Measurements from ENCODE around the gene CAPN2. TPM values are rescaled to one million over a fixed set of nuclear protein-coding genes. Genes with fewer than 3 reads are reported as not detected.

CAPN2 gene
- total RNA-seq, 1 donor from 2014 or later: 120 TPM

DNA sequence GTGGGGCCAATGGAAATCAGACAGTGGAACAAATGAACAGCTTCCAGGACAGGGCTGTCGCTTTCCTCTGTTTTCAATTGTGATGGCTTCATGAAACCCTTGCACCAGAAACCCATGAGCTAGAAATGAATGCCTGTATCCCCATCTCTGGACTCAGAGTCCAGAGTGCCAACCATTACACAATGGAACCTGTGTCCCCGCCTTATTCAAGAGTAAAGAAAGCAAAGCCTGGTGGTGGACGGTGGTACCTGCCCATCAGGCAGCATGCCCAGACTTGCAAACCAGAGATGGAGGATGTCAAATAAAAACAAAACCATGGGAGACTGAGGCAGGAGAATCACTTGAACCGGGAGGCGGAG, 4.4 kb upstream of the CAPN2 start:
- H3K36me3 Mint-ChIP-seq: no peaks in the 10 kb centered on the region
- H3K27ac Mint-ChIP-seq: peak overlapping the region; percentile 84
- no peaks in the 10 kb centered on the region for H3K9me3 Mint-ChIP-seq
- peaks cover 3% of the 10 kb centered on the region for H3K27me3 Mint-ChIP-seq
- peaks cover 30% of the 10 kb centered on the region for H3K4me1 Mint-ChIP-seq (ENCODE audit: unreplicated experiment)
- H3K4me3 Mint-ChIP-seq: peak overlapping the region; percentile 72
- DNase-seq (ENCODE audit: extremely low spot score, unreplicated experiment): no peak
- TF ChIP-seq, protein P1, sequence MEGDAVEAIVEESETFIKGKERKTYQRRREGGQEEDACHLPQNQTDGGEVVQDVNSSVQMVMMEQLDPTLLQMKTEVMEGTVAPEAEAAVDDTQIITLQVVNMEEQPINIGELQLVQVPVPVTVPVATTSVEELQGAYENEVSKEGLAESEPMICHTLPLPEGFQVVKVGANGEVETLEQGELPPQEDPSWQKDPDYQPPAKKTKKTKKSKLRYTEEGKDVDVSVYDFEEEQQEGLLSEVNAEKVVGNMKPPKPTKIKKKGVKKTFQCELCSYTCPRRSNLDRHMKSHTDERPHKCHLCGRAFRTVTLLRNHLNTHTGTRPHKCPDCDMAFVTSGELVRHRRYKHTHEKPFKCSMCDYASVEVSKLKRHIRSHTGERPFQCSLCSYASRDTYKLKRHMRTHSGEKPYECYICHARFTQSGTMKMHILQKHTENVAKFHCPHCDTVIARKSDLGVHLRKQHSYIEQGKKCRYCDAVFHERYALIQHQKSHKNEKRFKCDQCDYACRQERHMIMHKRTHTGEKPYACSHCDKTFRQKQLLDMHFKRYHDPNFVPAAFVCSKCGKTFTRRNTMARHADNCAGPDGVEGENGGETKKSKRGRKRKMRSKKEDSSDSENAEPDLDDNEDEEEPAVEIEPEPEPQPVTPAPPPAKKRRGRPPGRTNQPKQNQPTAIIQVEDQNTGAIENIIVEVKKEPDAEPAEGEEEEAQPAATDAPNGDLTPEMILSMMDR (conservative IDR thresholded peaks at IDR 0.05): peak; percentile 50

DNA sequence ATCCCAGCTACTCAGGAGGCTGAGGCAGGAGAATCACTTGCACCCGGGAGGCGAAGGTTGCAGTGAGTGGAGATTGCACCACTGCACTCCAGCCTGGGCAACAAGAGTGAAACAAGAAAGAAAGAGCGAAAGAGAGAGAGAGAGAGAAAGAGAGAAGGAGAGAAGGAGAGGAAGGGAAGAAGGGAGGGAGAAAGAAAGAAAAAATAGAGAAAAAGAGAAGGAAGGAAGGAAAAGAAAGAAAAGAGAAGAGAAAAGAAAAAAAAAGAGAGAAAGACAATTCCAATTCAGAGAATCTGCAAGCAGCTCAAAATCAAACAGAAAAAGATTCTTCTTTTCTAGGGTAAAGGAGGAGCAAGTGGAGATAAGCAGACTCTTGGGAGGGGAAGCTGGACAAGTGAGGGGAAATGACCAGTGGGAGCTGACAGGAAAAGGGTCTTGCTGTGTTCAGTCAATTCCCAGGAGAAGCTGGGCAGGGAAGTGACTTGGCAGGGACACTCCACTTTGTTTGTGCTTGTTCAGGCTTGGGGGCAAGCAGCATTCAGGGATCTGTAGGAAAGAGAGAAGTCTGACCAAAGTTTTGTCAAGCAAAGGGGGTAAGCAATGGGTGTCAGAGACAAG, 3.6 kb upstream of the CAPN2 start:
- H3K27ac Mint-ChIP-seq: peak overlapping the region; percentile 27
- no peak overlapping the region for H3K4me3 Mint-ChIP-seq
- TF ChIP-seq, protein P1 (conservative IDR thresholded peaks at IDR 0.05): no peak
- no peak for DNase-seq (ENCODE audit: extremely low spot score, unreplicated experiment)
- no peaks in the 10 kb centered on the region for H3K9me3 Mint-ChIP-seq
- peaks cover 3% of the 10 kb centered on the region for H3K27me3 Mint-ChIP-seq
- peaks cover 36% of the 10 kb centered on the region for H3K4me1 Mint-ChIP-seq (ENCODE audit: unreplicated experiment)
- no peaks in the 10 kb centered on the region for H3K36me3 Mint-ChIP-seq

DNA sequence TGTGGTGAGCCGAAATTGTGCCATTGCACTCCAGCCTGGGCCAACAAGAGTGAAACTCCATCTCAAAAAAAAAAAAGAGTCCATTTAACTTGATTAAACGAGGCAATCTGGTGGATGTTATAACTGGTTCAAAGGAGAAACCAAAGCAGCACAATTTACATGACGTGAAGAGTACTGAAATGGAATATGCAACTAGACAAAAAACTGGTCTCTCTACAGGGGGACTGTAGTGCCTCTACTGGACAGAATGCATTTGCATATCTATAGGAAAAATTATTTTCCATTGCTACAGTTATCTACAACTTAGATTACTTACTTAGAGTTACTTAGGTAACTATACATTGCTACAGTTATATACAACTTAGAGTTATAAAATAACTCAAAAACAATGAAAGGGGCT, 2.7 kb upstream of the CAPN2 start:
- TF ChIP-seq, protein P1 (conservative IDR thresholded peaks at IDR 0.05): peak; percentile 60
- no peak for DNase-seq (ENCODE audit: extremely low spot score, unreplicated experiment)
- H3K36me3 Mint-ChIP-seq: no peaks in the 10 kb centered on the region
- peaks cover 42% of the 10 kb centered on the region for H3K4me1 Mint-ChIP-seq (ENCODE audit: unreplicated experiment)
- peak overlapping the region; percentile 44 for H3K4me3 Mint-ChIP-seq
- H3K27me3 Mint-ChIP-seq: peaks cover 3% of the 10 kb centered on the region
- no peaks in the 10 kb centered on the region for H3K9me3 Mint-ChIP-seq
- peak overlapping the region; percentile 37 for H3K27ac Mint-ChIP-seq

DNA sequence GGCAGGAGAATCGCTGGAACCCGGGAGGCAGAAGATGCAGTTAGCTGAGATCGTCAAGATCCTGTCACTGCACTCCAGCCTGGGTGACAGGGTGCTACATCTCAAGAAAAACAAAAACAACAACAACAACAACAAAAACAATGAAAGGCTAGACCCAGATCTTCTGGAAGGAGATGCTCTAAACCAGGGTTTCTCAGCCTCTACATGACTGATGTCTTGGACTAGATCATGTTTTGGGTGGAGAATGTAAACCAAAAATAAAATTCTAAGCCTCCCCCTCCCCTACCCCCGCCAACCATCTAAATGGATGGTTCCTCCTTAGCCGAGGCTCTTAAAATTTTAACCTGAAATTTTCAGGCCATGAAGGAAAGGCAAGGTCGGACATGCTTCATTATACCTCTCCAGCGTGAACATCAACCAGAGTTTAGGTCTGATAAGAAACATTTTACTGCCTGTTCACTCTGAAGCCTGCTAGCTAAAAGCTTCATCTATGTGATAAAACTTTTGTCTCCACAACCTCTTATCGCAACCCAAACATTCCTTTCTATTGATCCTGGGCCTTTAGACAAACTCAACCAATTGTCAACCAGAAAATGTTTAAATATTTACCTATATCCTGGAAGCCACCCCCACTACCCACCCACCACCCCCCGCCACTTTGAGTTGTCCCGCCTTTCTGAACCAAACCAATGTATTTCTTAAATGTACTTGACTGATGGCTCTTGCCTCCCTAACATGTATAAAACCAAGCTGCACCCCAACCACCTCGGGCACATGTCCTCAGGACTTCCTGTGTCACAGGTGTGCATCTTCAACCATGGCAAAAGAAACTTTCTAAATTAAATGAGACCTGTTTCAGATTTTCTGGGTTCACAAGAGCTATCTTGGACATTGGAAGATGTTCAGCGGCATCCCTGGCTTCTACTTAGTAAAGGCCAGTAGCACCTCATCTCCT, 1.9 kb upstream of the CAPN2 start:
- Mint-ChIP-seq H3K9me3 (no peaks in the 10 kb centered on the region), H3K36me3 (no peaks in the 10 kb centered on the region), H3K4me1 (ENCODE audit: unreplicated experiment) (peaks cover 43% of the 10 kb centered on the region), H3K4me3 (peak overlapping the region; percentile 44), H3K27ac (no peak overlapping the region), H3K27me3 (peaks cover 3% of the 10 kb centered on the region)
- TF ChIP-seq, protein P1 (conservative IDR thresholded peaks at IDR 0.05): no peak
- DNase-seq (ENCODE audit: extremely low spot score, unreplicated experiment): no peak

DNA sequence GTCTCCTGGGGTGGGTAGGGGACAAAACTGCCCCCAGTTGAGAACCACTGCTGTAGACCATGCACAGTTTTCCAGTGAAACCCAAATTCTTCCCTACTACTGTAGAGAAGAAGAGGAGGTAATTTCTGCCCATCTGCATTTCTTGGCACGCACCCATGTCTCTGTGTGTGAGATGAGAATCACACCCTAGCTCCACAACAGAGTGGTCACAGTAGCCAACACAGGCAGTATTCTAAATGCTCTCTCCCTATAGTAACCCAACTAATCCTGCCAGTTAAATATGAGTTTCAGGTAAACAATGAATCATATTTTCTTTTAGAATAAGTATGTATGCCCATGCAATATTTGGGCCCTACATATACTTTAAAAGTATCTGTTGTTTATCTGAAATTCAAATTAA, 1.2 kb upstream of the CAPN2 start:
- no peaks in the 10 kb centered on the region for H3K9me3 Mint-ChIP-seq
- H3K36me3 Mint-ChIP-seq: no peaks in the 10 kb centered on the region
- no peak for DNase-seq (ENCODE audit: extremely low spot score, unreplicated experiment)
- TF ChIP-seq, protein P1 (conservative IDR thresholded peaks at IDR 0.05): no peak
- H3K4me1 Mint-ChIP-seq (ENCODE audit: unreplicated experiment): peaks cover 36% of the 10 kb centered on the region
- H3K27ac Mint-ChIP-seq: peak overlapping the region; percentile 17
- H3K27me3 Mint-ChIP-seq: peaks cover 3% of the 10 kb centered on the region
- H3K4me3 Mint-ChIP-seq: peak overlapping the region; percentile 76

Data from type B pancreatic cell (in vitro differentiated cells).